ENCODE results near the gene PITX1.

DNA sequence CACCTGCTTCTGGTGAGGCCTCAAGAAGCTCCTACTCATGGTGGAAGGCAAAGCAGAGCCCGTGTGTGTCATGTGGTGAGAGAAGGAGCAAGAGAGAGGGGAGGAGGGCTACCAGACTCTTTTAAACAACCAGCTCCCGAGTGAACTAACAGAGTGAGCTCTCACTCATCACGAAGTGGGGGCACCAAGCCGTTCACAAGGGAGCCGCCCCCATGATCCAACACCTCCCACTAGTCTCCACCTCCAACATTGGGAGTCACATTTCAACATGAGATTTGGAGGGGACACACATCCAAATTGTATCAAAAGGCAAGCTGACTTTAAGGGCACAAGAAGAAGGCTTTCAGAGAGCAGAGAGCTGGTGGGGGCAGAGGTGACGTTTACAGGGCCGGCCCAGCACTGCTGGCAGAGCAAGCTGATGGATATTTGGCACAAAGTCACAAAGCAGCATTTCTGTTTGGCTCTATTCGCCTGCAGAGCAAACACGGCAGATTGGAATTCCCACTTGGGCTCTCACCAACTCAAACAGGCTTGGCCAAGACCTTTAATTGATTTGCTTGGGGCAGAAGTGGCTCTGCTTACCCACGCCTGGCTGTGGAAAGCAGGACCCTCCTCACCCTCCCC lies 20.0 kb downstream of the PITX1 start:
- TF ChIP-seq EZH2 (IDR thresholded peaks at IDR 0.05; ENCODE audit: insufficient read depth, poor library complexity, severe bottlenecking): no peak
- TF ChIP-seq EZH2phosphoT487 (IDR thresholded peaks at IDR 0.05; ENCODE audit: insufficient read depth, low read depth): no peak
